NCI-H774 (cell line): Measurements from ENCODE around the gene PLOD2.
"Not testable (repeated sequence)": the region's sequence is repeated elsewhere in the genome, so short reads cannot be mapped to it uniquely, and the experiment has no call there.

Experiments
- DNase-seq: peaks from one replicate; lab custom pipeline; 2025; lab: John Stamatoyannopoulos, UW

The PLOD2 gene

DNA sequence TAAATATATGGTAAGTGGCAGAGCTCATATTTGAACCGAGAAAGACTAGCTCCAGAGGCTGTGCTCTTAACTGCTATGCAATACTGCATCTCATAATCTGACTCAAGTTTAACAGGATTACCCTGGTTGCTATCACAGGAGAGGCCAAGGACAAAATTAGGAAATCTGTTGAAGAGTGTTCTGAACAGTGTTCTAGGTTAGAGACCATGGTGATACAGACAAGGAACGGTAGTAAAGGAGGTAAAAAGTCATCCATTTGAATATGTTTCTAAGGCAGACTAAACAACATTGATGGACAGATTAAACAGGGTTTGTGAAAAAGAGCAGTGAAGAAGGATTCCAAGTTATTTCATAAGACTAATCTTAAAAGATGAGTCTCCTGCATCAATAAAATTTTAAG, 22.1 kb downstream of the PLOD2 start:
- DNase-seq, result no peak

- no peak for DNase-seq
Observed at GRCh38 chr3:146136647-146137046, 24.3 kb downstream of the PLOD2 start.

DNA sequence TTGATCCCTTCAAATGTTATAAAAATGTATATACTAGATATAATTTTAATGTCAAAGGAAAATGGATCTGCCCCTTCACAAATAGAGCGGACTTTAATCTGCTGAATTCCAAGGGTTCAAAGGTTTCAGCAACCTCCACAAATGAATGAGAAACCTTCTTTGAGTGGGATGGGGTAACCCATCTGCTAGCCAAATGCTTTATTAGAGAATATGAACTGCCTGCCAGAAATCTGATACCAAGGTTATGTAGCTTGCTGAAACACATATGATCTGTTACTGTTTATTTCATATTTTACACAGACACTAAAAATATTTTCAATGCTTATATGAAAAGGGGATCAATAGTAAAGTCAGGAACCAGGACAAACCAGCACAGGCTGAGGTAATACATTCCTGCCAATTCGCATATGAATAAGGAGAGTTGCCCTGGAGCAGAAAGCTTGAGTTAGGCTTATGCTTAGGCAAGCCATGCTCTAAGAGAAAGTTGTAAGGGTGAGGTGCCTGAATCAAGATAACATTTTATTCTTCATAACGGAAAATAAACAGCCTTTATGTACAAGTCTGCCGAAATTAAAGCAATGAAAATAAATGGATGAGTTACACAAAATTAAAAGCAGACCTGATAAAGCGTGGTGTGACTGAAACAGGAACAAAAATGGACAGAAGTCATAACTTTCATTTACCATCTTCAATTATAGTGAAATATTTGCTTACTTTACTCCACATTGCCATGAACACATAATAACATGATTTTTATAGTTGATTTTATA, 26.5 kb downstream of the PLOD2 start:
- DNase-seq, result no peak

DNA sequence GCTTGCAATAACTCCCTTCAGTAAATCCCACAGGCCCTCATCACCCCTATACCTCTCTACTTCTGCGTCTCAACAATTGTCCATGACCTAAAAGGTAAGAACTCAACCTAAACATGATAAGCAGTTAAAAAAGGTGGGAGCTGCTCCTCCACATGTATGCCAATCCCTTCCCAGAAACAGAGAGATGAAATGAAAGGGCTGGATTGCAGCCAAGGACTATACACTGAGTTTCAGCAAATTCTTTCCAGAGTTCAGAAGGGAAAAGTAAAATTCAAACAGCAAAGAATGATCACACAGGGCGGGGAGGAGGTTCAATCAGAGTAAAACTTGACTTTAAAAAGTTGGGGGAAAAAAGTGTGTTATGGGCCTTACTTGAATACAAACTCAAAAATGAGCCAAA, 27.5 kb downstream of the PLOD2 start:
- DNase-seq, result no peak

- DNase-seq, result no peak
Observed at GRCh38 chr3:146131616-146132410, 29.2 kb downstream of the PLOD2 start.

GRCh38 chr3:146130881-146131371, 30.1 kb downstream of the PLOD2 start:
- no peak for DNase-seq

GRCh38 chr3:146129750-146130149, 31.2 kb downstream of the PLOD2 start:
- no peak for DNase-seq

DNA sequence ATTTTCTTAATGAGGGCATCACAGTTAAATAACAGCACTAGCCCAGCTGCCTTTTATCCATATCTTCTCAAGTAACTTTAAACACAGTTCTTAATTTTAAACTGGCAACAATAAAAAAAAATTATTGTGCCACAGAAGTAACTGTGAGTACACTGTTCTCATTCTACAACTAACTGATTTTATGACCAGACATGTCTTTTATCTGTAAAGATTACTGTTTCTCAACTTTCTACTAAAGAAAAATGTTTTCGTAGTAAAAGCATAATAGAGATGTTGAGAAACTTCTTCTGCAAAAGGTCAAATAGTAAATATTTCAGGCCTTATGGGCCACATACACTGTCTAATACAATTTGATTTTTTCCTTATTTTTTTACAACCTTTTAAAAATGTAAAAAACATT, 32.0 kb downstream of the PLOD2 start:
- no peak for DNase-seq

GRCh38 chr3:146128179-146128578, 32.8 kb downstream of the PLOD2 start:
- no peak for DNase-seq

- no peak for DNase-seq
Observed at GRCh38 chr3:146125951-146126350, 35.0 kb downstream of the PLOD2 start.

DNA sequence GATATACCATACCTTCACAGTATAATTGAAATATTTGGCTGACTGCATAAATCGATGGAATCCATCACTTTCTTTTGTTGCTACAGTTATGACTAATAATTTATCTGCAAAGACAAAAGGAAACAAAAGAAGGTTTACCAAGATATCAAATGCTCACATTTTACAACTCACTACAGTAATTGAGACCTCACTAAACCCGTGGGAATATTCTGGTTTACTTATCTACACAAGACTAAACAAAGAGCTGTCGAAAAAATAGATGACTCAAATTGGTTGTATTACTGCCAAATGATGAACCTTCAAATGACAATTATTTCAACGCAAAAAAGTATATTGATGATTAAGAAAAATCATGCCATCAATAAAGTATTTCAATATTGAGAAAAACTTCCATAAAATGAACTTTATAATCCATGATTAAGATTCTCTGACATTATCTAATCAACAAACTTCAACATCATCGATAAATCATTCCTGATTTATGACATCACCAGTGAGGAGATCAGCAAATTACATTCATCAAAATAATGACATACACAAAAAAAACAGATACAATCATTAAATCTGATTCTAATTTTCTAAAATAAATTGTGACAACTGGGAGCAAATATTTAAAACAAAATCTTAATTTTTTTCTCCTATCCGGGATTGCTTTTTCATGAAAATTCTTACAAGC, 36.7 kb downstream of the PLOD2 start:
- no peak for DNase-seq

DNA sequence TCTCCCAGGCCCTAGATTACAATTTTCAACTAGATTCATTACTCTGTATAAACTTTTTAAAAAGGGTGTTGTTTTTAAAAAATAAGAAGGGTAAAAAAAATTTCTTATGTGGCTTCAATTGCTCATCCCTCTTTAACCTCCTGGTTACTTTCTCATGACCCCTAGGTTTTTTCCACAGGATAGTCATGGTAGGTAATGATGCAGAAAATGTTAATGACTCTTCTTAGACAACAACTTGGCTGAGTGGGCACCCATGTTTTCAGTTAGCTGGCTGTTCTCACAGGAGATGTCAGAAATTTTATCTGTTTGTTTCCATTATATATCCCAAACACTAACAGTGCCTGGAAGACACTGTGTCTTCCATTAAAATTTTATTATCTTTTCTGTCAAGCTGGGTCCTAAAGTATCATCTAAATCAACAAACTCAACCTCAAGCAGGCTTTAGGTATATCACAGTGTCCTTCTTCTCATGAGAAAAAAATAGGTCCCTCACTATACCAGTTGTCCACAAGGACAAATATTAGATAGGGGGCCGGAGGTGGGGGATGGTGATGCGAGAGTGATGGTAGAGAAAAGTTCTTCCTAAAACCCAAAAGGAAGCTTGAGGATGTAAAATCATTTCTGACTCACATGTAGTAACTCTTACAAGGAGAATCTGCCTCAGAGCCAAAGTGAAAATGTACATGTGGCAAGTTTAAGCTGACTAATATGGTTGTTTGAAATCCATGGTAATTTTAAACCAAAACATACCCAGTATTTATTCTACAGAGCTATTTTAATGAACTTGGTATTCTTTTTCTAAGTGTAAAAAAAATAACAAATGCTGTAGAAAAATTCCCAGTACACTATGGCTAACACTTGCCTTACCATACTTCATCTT, 43.3 kb downstream of the PLOD2 start:
- DNase-seq, result no peak

DNA sequence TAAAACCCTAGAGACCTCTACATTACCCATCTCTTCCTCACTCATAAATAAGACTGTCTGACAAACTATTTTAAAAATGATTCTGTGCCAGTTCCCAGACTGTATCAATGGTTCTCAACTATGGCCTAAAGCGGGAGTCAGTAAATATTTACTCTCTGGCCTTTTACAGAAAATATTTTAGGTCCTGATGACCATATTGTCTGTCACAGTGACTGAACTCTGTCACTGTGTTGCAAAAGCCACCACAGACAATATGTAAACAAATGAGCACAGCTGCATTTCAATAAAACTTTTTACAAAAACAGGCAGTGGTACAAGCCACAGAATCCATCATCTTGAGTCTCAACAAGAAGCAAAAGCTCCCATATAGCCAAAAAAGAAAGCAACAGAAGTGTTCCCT, 45.4 kb downstream of the PLOD2 start:
- no peak for DNase-seq

DNA sequence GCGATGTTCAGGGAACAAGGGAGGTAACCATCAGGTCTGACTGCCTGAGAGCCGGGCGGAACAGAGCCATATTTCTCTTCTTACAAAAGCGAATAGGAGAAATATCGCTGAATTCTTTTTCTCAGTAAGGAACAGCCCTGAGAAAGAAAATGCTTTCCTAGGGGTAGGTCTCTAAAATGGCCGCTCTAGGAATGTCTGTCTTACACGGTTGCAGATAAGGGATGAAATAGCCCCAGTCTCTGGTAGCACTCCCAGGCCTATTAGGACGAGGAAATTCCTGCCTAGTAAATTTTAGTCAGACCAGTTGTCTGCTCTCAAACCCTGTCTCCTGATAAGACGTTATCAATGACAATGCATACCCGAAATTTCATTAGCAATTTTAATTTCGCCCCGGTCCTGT, 47.2 kb downstream of the PLOD2 start:
- not testable (repeated sequence) for DNase-seq

GRCh38 chr3:146111337-146111736, 49.6 kb downstream of the PLOD2 start:
- no peak for DNase-seq

DNA sequence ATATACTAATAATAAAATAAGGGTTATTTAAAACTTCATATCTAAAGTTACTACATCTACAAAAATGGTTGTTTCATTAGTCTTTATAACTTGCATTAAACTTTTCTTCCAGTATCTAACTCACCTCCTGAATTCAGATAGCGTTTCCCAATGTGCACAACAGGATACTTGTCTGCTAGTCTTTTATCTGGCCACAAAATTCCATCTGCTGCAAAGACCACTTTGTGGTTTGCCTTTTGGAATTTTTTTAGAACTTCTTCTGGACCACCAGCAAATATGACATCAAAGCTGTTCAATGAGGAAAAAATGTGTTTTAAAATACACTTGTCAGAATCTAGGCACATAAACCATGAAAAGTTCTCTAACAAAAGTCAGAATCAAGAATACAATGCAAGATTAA, 50.8 kb downstream of the PLOD2 start:
- DNase-seq, result no peak

DNA sequence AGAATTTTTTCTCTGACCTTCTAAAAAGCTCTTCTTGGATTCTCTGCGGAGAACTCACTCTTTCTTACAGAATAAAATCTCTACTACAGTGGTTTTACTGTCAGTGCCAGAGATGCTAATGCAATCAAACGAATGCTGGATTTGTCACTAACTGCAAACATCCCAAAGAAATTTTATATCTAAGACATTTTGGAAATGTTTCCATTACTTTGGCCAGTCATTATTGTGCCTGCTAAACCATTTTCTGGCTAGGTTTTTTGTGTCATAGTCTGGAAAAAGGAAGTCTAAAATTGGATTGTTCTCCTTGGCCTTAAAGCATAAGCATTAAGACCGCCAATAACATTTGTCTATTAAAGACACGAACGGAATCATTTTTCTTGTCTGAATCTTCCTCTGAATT, 54.0 kb downstream of the PLOD2 start:
- DNase-seq, result no peak

DNA sequence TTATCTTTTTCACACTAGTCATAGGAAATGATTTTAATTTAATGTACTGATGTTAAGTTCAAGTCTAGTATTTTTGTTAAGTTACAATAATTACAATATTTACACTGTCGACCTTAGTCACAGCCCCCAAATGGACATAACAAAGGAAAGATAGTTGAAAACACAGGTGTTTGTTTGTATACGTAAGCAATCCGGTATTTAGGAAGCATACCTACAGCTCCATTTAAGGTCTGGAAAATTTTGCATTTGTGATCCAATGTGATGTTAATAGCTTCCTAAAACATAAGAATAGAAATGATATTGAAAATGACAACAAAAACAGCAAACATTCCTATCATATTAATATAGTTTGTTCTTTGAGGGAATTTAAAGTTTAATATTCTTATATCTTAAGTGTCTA, 56.9 kb downstream of the PLOD2 start:
- DNase-seq, result no peak

DNA sequence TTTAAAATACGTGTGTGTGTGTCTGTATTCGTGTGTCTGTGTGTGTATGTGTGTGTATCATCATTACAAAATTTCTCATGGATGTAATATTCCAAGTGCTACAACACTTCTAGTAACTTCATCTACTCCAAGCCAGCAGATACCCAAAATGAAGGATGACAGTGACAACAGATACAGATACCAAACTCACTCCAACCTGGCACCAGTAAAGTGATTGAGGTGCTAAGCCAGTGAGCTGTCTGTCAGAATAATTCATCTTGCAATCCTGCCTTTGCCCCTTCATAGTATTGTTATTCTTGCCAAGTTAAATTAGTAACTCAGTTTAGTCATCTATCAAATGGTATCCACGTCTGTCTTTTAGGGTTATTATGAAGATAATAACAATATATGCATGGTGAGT, 58.1 kb downstream of the PLOD2 start:
- DNase-seq, result no peak

- DNase-seq, result no peak
Observed at GRCh38 chr3:146101538-146101937, 59.4 kb downstream of the PLOD2 start.

DNA sequence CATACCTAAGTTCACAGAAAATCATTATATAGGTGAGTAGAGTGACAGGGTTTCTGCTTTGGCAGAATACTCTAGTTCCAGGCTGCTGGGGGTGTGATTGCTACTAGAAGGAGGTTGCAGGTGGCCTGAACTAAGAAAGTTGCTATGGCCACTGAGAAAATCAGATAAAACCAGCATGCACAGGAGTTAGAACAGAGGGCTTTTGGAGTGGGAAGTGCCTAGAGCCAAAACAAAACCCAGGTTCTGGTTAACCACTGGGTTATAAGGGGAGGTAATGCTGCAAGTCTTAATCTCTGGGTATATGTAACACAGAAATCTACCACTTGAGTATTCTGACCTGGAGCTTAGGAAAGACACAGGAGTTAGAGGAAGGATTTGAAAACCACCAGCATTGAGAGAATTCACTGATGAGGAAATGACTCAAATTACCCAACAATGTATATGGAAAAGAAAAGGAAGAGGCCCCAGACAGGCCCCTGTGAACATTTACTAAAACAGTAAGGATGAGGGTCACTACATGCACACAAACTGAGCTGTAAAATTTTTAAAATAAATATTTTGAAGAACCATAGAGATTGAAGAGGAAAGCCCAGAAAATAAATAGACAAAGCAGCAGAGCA, 60.0 kb downstream of the PLOD2 start:
- DNase-seq, result no peak
